Esophagus squamous epithelium (tissue), 4 donors: ENCODE measurements around the gene HPCAL1.

Source experiments
- POLR2A ChIP-seq, 4 donors: fragments of 450-650 bp; IDR thresholded peaks; one replicate each; pipeline ENCODE4 v1.6.1; 2017; ENCODE audit warnings: antibody characterized with exemption in 4 of 4, mild to moderate bottlenecking in 4 of 4, moderate library complexity in 3 of 4
- TF ChIP-seq, protein P1 (sequence below), 6 experiments: fragments of 450-650 bp in 4 of 6; fragments of 200-600 bp in 2 of 6; sonication (generic) in 2 of 6; IDR thresholded peaks; one replicate each; pipeline ENCODE4 v1.5.1; 2016 to 2019; ENCODE audit warnings: antibody characterized with exemption in 6 of 6, mild to moderate bottlenecking in 4 of 6, moderate library complexity in 4 of 6

DNA sequence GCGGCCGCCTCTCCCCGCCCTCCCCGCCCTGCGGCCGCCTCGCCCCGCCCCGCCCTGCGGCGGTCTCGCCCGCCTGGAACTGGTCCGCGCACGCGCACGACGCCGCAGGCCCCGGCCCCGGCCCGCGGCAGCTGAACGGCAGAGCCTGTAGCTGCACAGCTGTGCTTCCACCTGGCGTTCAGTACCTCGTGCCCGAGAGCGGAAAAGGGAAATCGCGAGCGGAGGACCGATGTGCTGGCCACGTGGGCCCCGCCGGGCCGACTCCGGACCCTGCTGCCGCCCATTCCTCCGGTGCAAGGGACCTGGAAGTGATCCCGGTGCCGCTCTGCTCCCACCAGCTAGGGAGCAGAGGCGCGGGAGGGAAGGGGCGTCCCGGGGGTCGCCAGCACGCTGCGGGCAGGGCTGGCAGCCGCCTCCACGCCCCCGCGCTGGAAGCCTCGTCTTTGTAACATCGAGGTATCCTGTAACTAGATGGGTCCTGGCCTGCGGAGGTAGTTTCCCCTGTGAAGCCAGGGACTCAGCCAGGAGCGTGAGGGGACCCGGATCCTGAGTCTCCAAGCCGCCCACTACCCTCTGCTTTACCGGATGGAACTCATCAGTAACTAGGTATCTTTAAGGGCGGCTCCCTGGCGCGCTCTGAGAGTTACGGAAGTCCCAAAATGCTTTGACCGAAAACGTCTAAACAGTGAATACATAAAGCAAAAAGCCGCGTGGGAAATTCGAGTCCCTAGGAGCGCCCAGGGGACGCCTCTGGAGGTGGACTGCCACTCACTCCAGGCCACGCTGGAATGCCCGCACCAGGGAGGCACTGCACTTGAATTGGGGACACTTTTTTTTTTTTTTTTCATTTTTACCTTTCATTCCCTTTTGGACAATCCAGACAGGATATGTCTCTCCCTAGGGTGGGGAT lies 146.1 kb downstream of the HPCAL1 start:
- TF ChIP-seq, protein P1, sequence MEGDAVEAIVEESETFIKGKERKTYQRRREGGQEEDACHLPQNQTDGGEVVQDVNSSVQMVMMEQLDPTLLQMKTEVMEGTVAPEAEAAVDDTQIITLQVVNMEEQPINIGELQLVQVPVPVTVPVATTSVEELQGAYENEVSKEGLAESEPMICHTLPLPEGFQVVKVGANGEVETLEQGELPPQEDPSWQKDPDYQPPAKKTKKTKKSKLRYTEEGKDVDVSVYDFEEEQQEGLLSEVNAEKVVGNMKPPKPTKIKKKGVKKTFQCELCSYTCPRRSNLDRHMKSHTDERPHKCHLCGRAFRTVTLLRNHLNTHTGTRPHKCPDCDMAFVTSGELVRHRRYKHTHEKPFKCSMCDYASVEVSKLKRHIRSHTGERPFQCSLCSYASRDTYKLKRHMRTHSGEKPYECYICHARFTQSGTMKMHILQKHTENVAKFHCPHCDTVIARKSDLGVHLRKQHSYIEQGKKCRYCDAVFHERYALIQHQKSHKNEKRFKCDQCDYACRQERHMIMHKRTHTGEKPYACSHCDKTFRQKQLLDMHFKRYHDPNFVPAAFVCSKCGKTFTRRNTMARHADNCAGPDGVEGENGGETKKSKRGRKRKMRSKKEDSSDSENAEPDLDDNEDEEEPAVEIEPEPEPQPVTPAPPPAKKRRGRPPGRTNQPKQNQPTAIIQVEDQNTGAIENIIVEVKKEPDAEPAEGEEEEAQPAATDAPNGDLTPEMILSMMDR (IDR thresholded peaks at IDR 0.05): peak in 3 of 6 experiments; percentile 17 to 31 (median 21)
- TF ChIP-seq POLR2A (IDR thresholded peaks at IDR 0.05): peak in 2 of 4 donors; percentile 34 to 52
